GM21381 (cell line): Measurements from ENCODE around the gene NFKBIA.
"Not testable (repeated sequence)": the region's sequence is repeated elsewhere in the genome, so short reads cannot be mapped to it uniquely, and the experiment has no call there.

ENCODE experiments used
- ATAC-seq: cut with Tn5 transposase; IDR thresholded peaks from one replicate; pipeline ENCODE4 v1.9.1; 2021; ENCODE audit warnings: mild to moderate bottlenecking, moderate library complexity; ENCODE audit not compliant: unreplicated experiment

NFKBIA gene

GRCh38 chr14:35409595-35409994, 5.0 kb upstream of the NFKBIA start:
- ATAC-seq = no peak

- no peak for ATAC-seq
Observed at GRCh38 chr14:35408026-35408425, 3.5 kb upstream of the NFKBIA start.

- no peak for ATAC-seq
Observed at GRCh38 chr14:35407306-35407630, 2.7 kb upstream of the NFKBIA start.

- ATAC-seq = no peak
Observed at GRCh38 chr14:35406506-35407305, 2.2 kb upstream of the NFKBIA start.

GRCh38 chr14:35406090-35406489, 1.5 kb upstream of the NFKBIA start:
- no peak for ATAC-seq

- ATAC-seq = no peak
Observed at GRCh38 chr14:35405304-35405996, 901 bp upstream of the NFKBIA start.

- ATAC-seq = peak; percentile 54
Observed at GRCh38 chr14:35403603-35404448, 723 bp downstream of the NFKBIA start.

- no peak for ATAC-seq
Observed at GRCh38 chr14:35403114-35403602, 1.4 kb downstream of the NFKBIA start.

- ATAC-seq = no peak
Observed at GRCh38 chr14:35402323-35403113, 2.0 kb downstream of the NFKBIA start.

- ATAC-seq = no peak
Observed at GRCh38 chr14:35401422-35402265, 2.9 kb downstream of the NFKBIA start.

- no peak for ATAC-seq
Observed at GRCh38 chr14:35400648-35401421, 3.7 kb downstream of the NFKBIA start.

GRCh38 chr14:35399083-35399937, 5.2 kb downstream of the NFKBIA start:
- ATAC-seq = no peak

GRCh38 chr14:35398071-35398584, 6.4 kb downstream of the NFKBIA start:
- ATAC-seq = no peak

- not testable (repeated sequence) for ATAC-seq
Observed at GRCh38 chr14:35396610-35397009, 7.9 kb downstream of the NFKBIA start.

- ATAC-seq = no peak
Observed at GRCh38 chr14:35395283-35395682, 9.3 kb downstream of the NFKBIA start.

- no peak for ATAC-seq
Observed at GRCh38 chr14:35394326-35395013, 10.1 kb downstream of the NFKBIA start.

GRCh38 chr14:35393826-35394225, 10.7 kb downstream of the NFKBIA start:
- no peak for ATAC-seq
